Naive thymus-derived CD8-positive, alpha-beta T cell (primary cell): Measurements from ENCODE around the gene METTL8. TPM values are rescaled to one million over a fixed set of nuclear protein-coding genes. Genes with fewer than 3 reads are reported as not detected.

ENCODE experiments used
- ATAC-seq, 2 donors: fragments of 150-1000 bp; cut with Tn5 transposase in 1 of 2; sonication (Bioruptor Pico), chemical (Tn5 transposase) in 1 of 2; 1 replicate in 1 of 2; 2 replicates in 1 of 2; pipeline ENCODE4 v1.10.0; 2021; ENCODE audit warnings: mild to moderate bottlenecking in 2 of 2, moderate library complexity in 2 of 2
- POLR2A ChIA-PET: fragments of 350-600 bp; sonication (Branson Sonifier 250); formaldehyde crosslinking; loops from one replicate; lab custom pipeline; 2021; ENCODE audit warnings: antibody characterized with exemption; lab: Charles Lee
- DNase-seq, 10 donors: peaks; one replicate each; pipeline versions ENCODE4 v3.0.0 to v3.0.0-alpha.2; 2020 to 2022
- H3K27ac Mint-ChIP-seq, 10 donors: one replicate each; pipeline ENCODE4 v1.8.0; 2020 to 2022; ENCODE audit warnings: mild to moderate bottlenecking in 10 of 10, mixed read lengths in 10 of 10, moderate library complexity in 4 of 10, inconsistent platforms in 1 of 10
- H3K27me3 Mint-ChIP-seq, 5 donors: one replicate each; pipeline ENCODE4 v1.8.0; 2021 to 2022; ENCODE audit warnings: mixed read lengths in 5 of 5
- H3K36me3 Mint-ChIP-seq, 3 donors: one replicate each; pipeline ENCODE4 v1.8.0; 2020 to 2022; ENCODE audit warnings: mixed read lengths in 3 of 3, mild to moderate bottlenecking in 2 of 3, inconsistent platforms in 1 of 3
- H3K4me1 Mint-ChIP-seq, 4 donors: one replicate each; pipeline ENCODE4 v1.8.0; 2021 to 2022; ENCODE audit warnings: mixed read lengths in 4 of 4
- H3K4me3 Mint-ChIP-seq, 10 donors: one replicate each; pipeline ENCODE4 v1.8.0; 2020 to 2022; ENCODE audit warnings: mild to moderate bottlenecking in 10 of 10, mixed read lengths in 10 of 10, moderate library complexity in 6 of 10, inconsistent platforms in 1 of 10
- H3K9me3 Mint-ChIP-seq, 9 donors: one replicate each; pipeline ENCODE4 v1.8.0; 2020 to 2022; ENCODE audit warnings: mixed read lengths in 9 of 9, mild to moderate bottlenecking in 3 of 9, inconsistent platforms in 1 of 9, moderate library complexity in 1 of 9
- polyA plus RNA-seq, 3 donors: library from polyadenylated mRNA; unstranded; fragments of 300-500 nt; fragmentation: Illumina TruSeq; gene quantifications; one replicate each; pipeline ENCODE4 v1.2.3, GENCODE V29; 2021
- total RNA-seq, 8 experiments: library from RNA in 2 of 8; stranded (reverse) in 2 of 8; gene quantifications; one replicate each; pipeline ENCODE4 v1.2.3 and lab custom pipeline; 2021 to 2026

METTL8 gene
- total and polyA plus RNA-seq, 5 experiments from 2014 or later: 9.1 to 21.0 (median 18.3) TPM

- POLR2A ChIA-PET: no interaction called here
- Mint-ChIP-seq H3K27me3 (no peaks in the 10 kb centered on the region), H3K36me3 (no peaks in the 10 kb centered on the region), H3K4me1 (no peaks in the 10 kb centered on the region), H3K27ac (no peak overlapping the region), H3K4me3 (no peak overlapping the region), H3K9me3 (no peaks in the 10 kb centered on the region)
- no peak for ATAC-seq
- DNase-seq: no peak
These were observed 146.2 kb downstream of the METTL8 start for GRCh38 chr2:171287611-171288010.

DNA sequence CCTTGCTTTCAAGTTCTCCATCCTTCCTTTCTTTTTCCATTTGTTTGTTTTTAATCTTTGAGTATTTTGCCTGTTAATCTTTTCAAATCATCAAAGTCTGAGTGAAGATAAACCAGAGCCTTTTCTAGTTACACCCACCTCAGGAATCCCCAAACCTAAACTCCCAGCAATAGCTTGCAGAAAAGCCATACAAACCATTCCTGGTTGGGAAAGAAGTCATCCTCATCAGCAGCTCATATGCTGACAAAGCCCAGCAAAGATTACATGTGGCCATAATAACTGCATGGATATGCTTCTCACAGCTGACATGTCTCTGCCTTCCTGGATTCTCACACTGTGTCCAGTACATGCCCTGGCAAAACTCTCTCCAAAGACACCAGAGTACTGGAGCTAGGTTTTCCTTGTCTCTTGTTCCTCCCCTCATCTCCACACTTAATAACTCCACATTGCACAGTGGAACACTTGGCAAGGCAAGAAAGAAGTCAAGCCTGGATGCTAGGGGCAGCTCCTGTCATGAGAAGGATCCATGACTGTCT, 146.7 kb downstream of the METTL8 start:
- Mint-ChIP-seq H3K9me3 (no peaks in the 10 kb centered on the region), H3K36me3 (no peaks in the 10 kb centered on the region), H3K27ac (no peak overlapping the region), H3K4me3 (no peak overlapping the region), H3K27me3 (no peaks in the 10 kb centered on the region), H3K4me1 (no peaks in the 10 kb centered on the region)
- POLR2A ChIA-PET: no interaction called here
- no peak for ATAC-seq
- no peak for DNase-seq

DNA sequence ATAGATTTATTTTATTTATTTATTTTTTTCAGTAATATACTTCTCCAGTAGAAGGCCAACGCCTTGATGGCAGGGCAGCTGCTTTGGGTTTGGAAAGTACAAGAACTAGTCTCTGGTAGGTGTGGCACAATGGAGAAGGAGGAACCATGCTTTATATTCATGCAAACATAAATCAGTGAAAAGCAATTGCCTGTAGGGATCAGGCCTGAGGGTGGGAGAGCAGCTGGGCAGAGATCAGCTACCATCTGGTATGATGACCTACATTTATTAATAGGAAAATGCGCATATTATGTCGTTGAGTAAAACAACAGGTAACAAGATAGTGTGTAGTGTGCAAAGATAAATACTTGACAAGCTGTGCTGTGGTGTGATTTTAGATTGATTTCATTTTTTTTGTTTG, 152.7 kb downstream of the METTL8 start:
- no peak for DNase-seq
- H3K27ac Mint-ChIP-seq: no peak overlapping the region
- H3K9me3 Mint-ChIP-seq: peaks cover 0 to 10% (median 0%) of the 10 kb centered on the region in 9 donors
- POLR2A ChIA-PET: interaction anchor here (0.7 kb wide), 1 partner anchor 153 kb away, joined by 3 read pairs; the partner anchor contains the start of genes DCAF17 and METTL8
- peaks cover 0 to 4% (median 0%) of the 10 kb centered on the region in 4 donors for H3K4me1 Mint-ChIP-seq
- no peak overlapping the region for H3K4me3 Mint-ChIP-seq
- H3K36me3 Mint-ChIP-seq: peaks cover 0 to 5% (median 2%) of the 10 kb centered on the region in 3 donors
- ATAC-seq: no peak
- H3K27me3 Mint-ChIP-seq: no peaks in the 10 kb centered on the region

GRCh38 chr2:171279983-171280790, 153.6 kb downstream of the METTL8 start:
- peaks cover 0 to 4% (median 0%) of the 10 kb centered on the region in 4 donors for H3K4me1 Mint-ChIP-seq
- H3K27ac Mint-ChIP-seq: no peak overlapping the region
- no peak overlapping the region for H3K4me3 Mint-ChIP-seq
- no peak for DNase-seq
- peaks cover 0 to 10% (median 0%) of the 10 kb centered on the region in 9 donors for H3K9me3 Mint-ChIP-seq
- ATAC-seq: no peak
- no peaks in the 10 kb centered on the region for H3K27me3 Mint-ChIP-seq
- peaks cover 0 to 5% (median 2%) of the 10 kb centered on the region in 3 donors for H3K36me3 Mint-ChIP-seq
- POLR2A ChIA-PET: interaction anchor here (0.7 kb wide), 1 partner anchor 154 kb away, joined by 3 read pairs; the partner anchor contains the start of genes DCAF17 and METTL8

- POLR2A ChIA-PET: interaction anchor here (0.6 to 1.0 kb wide), 2 partner anchors 18 to 22 kb away, joined by 3 read pairs; no protein-coding TSS in a partner anchor
- DNase-seq: no peak
These were observed 159.0 kb downstream of the METTL8 start for GRCh38 chr2:171274757-171275156.

DNA sequence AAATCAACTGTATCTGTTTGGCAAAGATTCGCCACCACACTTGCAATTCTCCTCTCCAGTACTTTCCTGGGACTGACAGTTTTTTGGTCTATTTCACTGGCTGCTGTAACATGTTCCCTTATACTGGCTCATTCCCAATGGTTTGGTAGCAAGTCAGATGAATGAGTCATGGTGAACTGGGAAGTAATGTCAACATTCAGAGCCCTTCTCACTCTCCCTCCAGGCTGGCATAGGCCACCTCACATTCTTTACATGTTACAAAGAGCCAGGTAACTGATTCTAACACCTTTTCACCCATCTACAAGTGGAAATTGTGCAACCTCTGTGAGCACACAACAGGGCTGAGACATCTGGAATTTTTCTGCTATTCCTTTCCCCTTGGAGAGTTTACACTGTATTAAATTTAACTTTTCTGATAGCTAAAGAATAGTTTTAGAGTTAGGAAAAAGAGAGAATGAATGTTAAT, 161.8 kb downstream of the METTL8 start:
- H3K36me3 Mint-ChIP-seq: no peaks in the 10 kb centered on the region
- peaks cover 0 to 2% (median 0%) of the 10 kb centered on the region in 4 donors for H3K4me1 Mint-ChIP-seq
- peak overlapping the region in 1 of 10 donors; percentile 13 for H3K27ac Mint-ChIP-seq
- no peak for DNase-seq
- H3K4me3 Mint-ChIP-seq: no peak overlapping the region
- peaks cover 0 to 2% (median 0%) of the 10 kb centered on the region in 9 donors for H3K9me3 Mint-ChIP-seq
- ATAC-seq: no peak
- POLR2A ChIA-PET: no interaction called here
- H3K27me3 Mint-ChIP-seq: no peaks in the 10 kb centered on the region

More at GRCh38 chr2:171274757-171275156, 159.0 kb downstream of the METTL8 start:
- Mint-ChIP-seq H3K27me3 (no peaks in the 10 kb centered on the region), H3K9me3 (peaks cover 0 to 10% (median 0%) of the 10 kb centered on the region in 9 donors), H3K4me3 (no peak overlapping the region), H3K4me1 (peaks cover 0 to 6% (median 0%) of the 10 kb centered on the region in 4 donors), H3K36me3 (peaks cover 0 to 5% (median 2%) of the 10 kb centered on the region in 3 donors), H3K27ac (peak overlapping the region in 1 of 10 donors; percentile 47)
- no peak for ATAC-seq

DNA sequence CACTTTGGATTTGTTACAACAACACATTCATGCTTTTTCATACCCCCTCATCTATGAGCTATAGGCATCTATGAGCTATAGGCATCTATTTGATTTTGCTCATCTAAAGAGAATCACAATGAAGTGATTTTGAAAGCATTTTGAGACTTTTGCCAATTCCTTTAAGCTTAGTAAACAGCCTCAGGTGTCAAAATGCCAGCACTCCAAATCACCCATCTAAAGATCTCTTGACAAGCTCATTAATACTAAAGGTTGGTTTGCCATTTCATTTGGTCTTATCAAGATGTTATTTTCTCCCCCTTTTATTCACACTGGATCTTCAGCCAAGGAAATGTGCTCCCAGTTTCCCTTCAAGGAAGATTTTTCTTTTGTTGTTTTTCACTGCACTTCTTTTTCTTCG, 162.4 kb downstream of the METTL8 start:
- Mint-ChIP-seq H3K4me1 (peaks cover 0 to 2% (median 0%) of the 10 kb centered on the region in 4 donors), H3K36me3 (no peaks in the 10 kb centered on the region), H3K9me3 (no peaks in the 10 kb centered on the region), H3K27me3 (no peaks in the 10 kb centered on the region), H3K4me3 (no peak overlapping the region), H3K27ac (peak overlapping the region in 1 of 10 donors; percentile 13)
- DNase-seq (no peak), ATAC-seq (no peak)
- POLR2A ChIA-PET: no interaction called here

DNA sequence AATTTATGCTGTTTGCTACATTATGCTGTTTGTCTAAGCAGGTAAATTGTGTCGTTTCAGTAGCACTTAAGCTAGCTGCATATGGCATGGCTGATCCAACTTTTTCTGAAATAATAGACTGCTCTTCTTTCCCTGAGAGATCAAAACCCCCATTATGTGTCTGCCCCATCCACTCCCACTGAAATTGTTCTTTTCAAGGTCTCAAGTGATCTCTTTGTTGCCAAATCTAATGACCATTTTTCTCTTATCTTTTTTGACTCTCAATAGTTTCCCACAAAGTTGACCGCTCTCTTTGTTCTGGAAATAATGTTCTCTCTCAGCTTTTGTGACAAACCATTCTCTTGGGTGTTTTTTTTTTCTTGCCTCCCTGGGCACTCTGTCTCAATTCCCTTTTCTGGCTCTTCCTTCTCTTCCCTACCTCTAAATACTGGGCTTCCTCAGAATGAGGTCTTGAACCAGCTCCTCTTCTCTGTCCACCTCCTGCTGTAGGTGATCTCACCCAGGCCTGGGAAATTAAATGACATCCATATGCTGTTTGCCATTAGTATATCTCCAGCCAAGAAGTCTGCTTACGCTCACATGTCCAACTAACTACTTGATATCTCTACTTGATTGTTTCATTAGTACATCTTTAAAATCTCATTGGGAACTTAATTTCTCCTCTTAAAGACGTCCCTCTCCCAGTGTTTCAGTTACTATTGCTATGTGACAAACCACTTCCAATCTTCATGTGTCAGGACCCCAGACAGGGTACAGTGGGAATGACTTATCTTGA, 165.7 kb downstream of the METTL8 start:
- Mint-ChIP-seq H3K9me3 (no peaks in the 10 kb centered on the region), H3K27me3 (no peaks in the 10 kb centered on the region), H3K4me1 (no peaks in the 10 kb centered on the region), H3K36me3 (no peaks in the 10 kb centered on the region), H3K27ac (no peak overlapping the region), H3K4me3 (no peak overlapping the region)
- no peak for ATAC-seq
- POLR2A ChIA-PET: no interaction called here
- no peak for DNase-seq

Other genes with a start within 250 kb of the METTL8 start
- 10 to 100 TPM; 25.9 to 36.6 TPM for gene DCAF17, start 236 bp upstream of the METTL8 start, total RNA-seq
- 10 to 100 TPM; 14.3 to 18.5 (median 14.9) TPM for gene DCAF17, start 236 bp upstream of the METTL8 start, polyA plus RNA-seq
- under 1 TPM; 0.38 to 0.47 TPM for gene CYBRD1, start 88.5 kb upstream of the METTL8 start, total RNA-seq
- under 1 TPM in 1 of 3 donors, not detected in 2; 0.09 TPM for gene CYBRD1, start 88.5 kb upstream of the METTL8 start, polyA plus RNA-seq